Stimulated activated CD4-positive, alpha-beta T cell treated with anti-CD3 and anti-CD28 coated beads, Interleukin-2, amount 100 ng/mL, for 24 hours (primary cell): ENCODE results near the gene HNF1B.

ENCODE experiments used
- DNase-seq, 2 donors: peaks; one replicate each; pipeline ENCODE4 v3.0.0-alpha.2; 2020

HNF1B gene

GRCh38 chr17:37731056-37731455, 13.8 kb downstream of the HNF1B start:
- DNase-seq = no peak

GRCh38 chr17:37729905-37730304, 15.0 kb downstream of the HNF1B start:
- no peak for DNase-seq

- no peak for DNase-seq
Observed at GRCh38 chr17:37726891-37727675, 17.8 kb downstream of the HNF1B start.

GRCh38 chr17:37726248-37726647, 18.6 kb downstream of the HNF1B start:
- no peak for DNase-seq

GRCh38 chr17:37725601-37726146, 19.2 kb downstream of the HNF1B start:
- no peak for DNase-seq

GRCh38 chr17:37725021-37725595, 19.8 kb downstream of the HNF1B start:
- no peak for DNase-seq

GRCh38 chr17:37720989-37721388, 23.9 kb downstream of the HNF1B start:
- no peak for DNase-seq

- DNase-seq = no peak
Observed at GRCh38 chr17:37719866-37720265, 25.0 kb downstream of the HNF1B start.

- no peak for DNase-seq
Observed at GRCh38 chr17:37718324-37719048, 26.4 kb downstream of the HNF1B start.

GRCh38 chr17:37717627-37718323, 27.1 kb downstream of the HNF1B start:
- DNase-seq = no peak

- no peak for DNase-seq
Observed at GRCh38 chr17:37714897-37715296, 30.0 kb downstream of the HNF1B start.

- no peak for DNase-seq
Observed at GRCh38 chr17:37713624-37714023, 31.2 kb downstream of the HNF1B start.

- DNase-seq = no peak
Observed at GRCh38 chr17:37713028-37713431, 31.8 kb downstream of the HNF1B start.

GRCh38 chr17:37711113-37711512, 33.7 kb downstream of the HNF1B start:
- no peak for DNase-seq

GRCh38 chr17:37710344-37710886, 34.4 kb downstream of the HNF1B start:
- no peak for DNase-seq

GRCh38 chr17:37708616-37709212, 36.1 kb downstream of the HNF1B start:
- DNase-seq = no peak

GRCh38 chr17:37708008-37708615, 36.7 kb downstream of the HNF1B start:
- no peak for DNase-seq

GRCh38 chr17:37706446-37706845, 38.4 kb downstream of the HNF1B start:
- no peak for DNase-seq

GRCh38 chr17:37702598-37702997, 42.3 kb downstream of the HNF1B start:
- no peak for DNase-seq

- peak; percentile 59 to 65 for DNase-seq
Observed at GRCh38 chr17:37701496-37701898, 43.4 kb downstream of the HNF1B start.

GRCh38 chr17:37700881-37701280, 44.0 kb downstream of the HNF1B start:
- no peak for DNase-seq
